GM20000 (cell line): ENCODE measurements around the gene CNTNAP5.

Experiments
- DNase-seq: peaks from one replicate; pipeline ENCODE4 v3.0.0; 2012; ENCODE audit warnings: low spot score
- CTCF ChIP-seq: IDR thresholded peaks from 2 replicates; pipeline ENCODE4 v1.5.1; 2012; ENCODE audit warnings: mild to moderate bottlenecking, control low read depth; ENCODE audit errors: extremely low read depth, missing control alignments

CNTNAP5 gene

GRCh38 chr2:124147552-124147951, 122.5 kb downstream of the CNTNAP5 start:
- no peak for DNase-seq
- TF ChIP-seq CTCF, result no peak

- TF ChIP-seq CTCF, result no peak
- DNase-seq, result no peak
Measured at GRCh38 chr2:124149571-124149970, 124.5 kb downstream of the CNTNAP5 start.

- DNase-seq, result no peak
- TF ChIP-seq CTCF, result no peak
Measured at GRCh38 chr2:124151691-124152090, 126.6 kb downstream of the CNTNAP5 start.

GRCh38 chr2:124153713-124154112, 128.6 kb downstream of the CNTNAP5 start:
- no peak for TF ChIP-seq CTCF
- DNase-seq, result no peak

- no peak for DNase-seq
- no peak for TF ChIP-seq CTCF
Measured at GRCh38 chr2:124159166-124159565, 134.1 kb downstream of the CNTNAP5 start.

- no peak for TF ChIP-seq CTCF
- no peak for DNase-seq
Measured at GRCh38 chr2:124161542-124161941, 136.5 kb downstream of the CNTNAP5 start.

- TF ChIP-seq CTCF, result no peak
- no peak for DNase-seq
Measured at GRCh38 chr2:124162256-124162655, 137.2 kb downstream of the CNTNAP5 start.
